ENCODE results near the gene AVPI1. TPM values are rescaled to one million over a fixed set of nuclear protein-coding genes. Genes with fewer than 3 reads are reported as not detected.
"Not testable (repeated sequence)": the region's sequence is repeated elsewhere in the genome, so short reads cannot be mapped to it uniquely, and the experiment has no call there.

Gene AVPI1
- total and polyA plus RNA-seq, 2 experiments from 2014 or later, result 7.4 to 7.6 TPM

GRCh38 chr10:97704341-97704740 lies 17.3 kb upstream of the AVPI1 start:
- H3K27ac Mint-ChIP-seq, result no peak overlapping the region
- H3K4me3 Mint-ChIP-seq, result no peak overlapping the region
- no peaks in the 10 kb centered on the region for H3K36me3 Mint-ChIP-seq (ENCODE audit: low read depth)
- no peak overlapping the region for H3K4me3 ChIP-seq
- ATAC-seq, result no peak
- DNase-seq (ENCODE audit: low spot score), result no peak
- H3K79me2 ChIP-seq (replicated peaks; ENCODE audit: insufficient read depth), result no peaks in the 10 kb centered on the region
- H3K27me3 Mint-ChIP-seq (ENCODE audit: insufficient read depth, low read depth, poor library complexity), result peaks cover 9% of the 10 kb centered on the region
- H3K9me2 ChIP-seq (ENCODE audit: insufficient read depth), result no peaks in the 10 kb centered on the region
- TF ChIP-seq NANOG (IDR thresholded peaks at IDR 0.05; ENCODE audit: borderline replicate concordance), result no peak
- H3K4me2 ChIP-seq, result no peak overlapping the region
- no peaks in the 10 kb centered on the region for H3K9me3 Mint-ChIP-seq
- H3K4me1 ChIP-seq (ENCODE audit: insufficient read depth), result peaks cover 1% of the 10 kb centered on the region; the same call in 1 of the 2 replicates
- peaks cover 8% of the 10 kb centered on the region for H3K4me1 Mint-ChIP-seq
- no peaks in the 10 kb centered on the region for H4K20me1 ChIP-seq (replicated peaks; ENCODE audit: insufficient read depth)
- H3K27me3 ChIP-seq (ENCODE audit: insufficient read depth), result no peaks in the 10 kb centered on the region
- H3K36me3 ChIP-seq (ENCODE audit: insufficient read depth), result no peaks in the 10 kb centered on the region
- no peak overlapping the region for H2AFZ ChIP-seq
- 0 out of 2 replicates have a peak, but pooled peaks cover 3% of the 10 kb centered on the region for H3F3A ChIP-seq (replicated peaks; ENCODE audit: low read depth)
- no peak overlapping the region for H3K27ac ChIP-seq (ENCODE audit: low read depth)

- no peak for TF ChIP-seq REST (IDR thresholded peaks at IDR 0.05; ENCODE audit: unreplicated experiment)
- no peak for TF ChIP-seq ZNF114 (CRISPR knock-in tag; IDR thresholded peaks at IDR 0.05)
- H3K36me3 Mint-ChIP-seq (ENCODE audit: low read depth), result no peaks in the 10 kb centered on the region
- DNase-seq (ENCODE audit: low spot score) (no peak), ATAC-seq (no peak)
- Histone ChIP-seq H3K4me3 (no peak overlapping the region), H3K27ac (ENCODE audit: low read depth) (no peak overlapping the region), H4K20me1 (replicated peaks; ENCODE audit: insufficient read depth) (no peaks in the 10 kb centered on the region), H3K36me3 (ENCODE audit: insufficient read depth) (no peaks in the 10 kb centered on the region), H3K4me2 (no peak overlapping the region), H2AFZ (no peak overlapping the region), H3K9me2 (ENCODE audit: insufficient read depth) (no peaks in the 10 kb centered on the region), H3F3A (replicated peaks; ENCODE audit: low read depth) (0 out of 2 replicates have a peak, but pooled peaks cover 3% of the 10 kb centered on the region), H3K79me2 (replicated peaks; ENCODE audit: insufficient read depth) (no peaks in the 10 kb centered on the region), H3K27me3 (ENCODE audit: insufficient read depth) (no peaks in the 10 kb centered on the region), H3K4me1 (ENCODE audit: insufficient read depth) (peaks cover 4% of the 10 kb centered on the region; the same call in 1 of the 2 replicates)
- H3K27me3 Mint-ChIP-seq (ENCODE audit: insufficient read depth, low read depth, poor library complexity), result peaks cover 6% of the 10 kb centered on the region
- H3K27ac Mint-ChIP-seq, result no peak overlapping the region
- no peaks in the 10 kb centered on the region for H3K9me3 Mint-ChIP-seq
- H3K4me1 Mint-ChIP-seq, result peaks cover 6% of the 10 kb centered on the region; the same call in 2 of the 3 replicates
- H3K4me3 Mint-ChIP-seq, result no peak overlapping the region
Measured at GRCh38 chr10:97703398-97704067, 16.5 kb upstream of the AVPI1 start.

GRCh38 chr10:97701438-97702069 lies 14.5 kb upstream of the AVPI1 start:
- H3K4me2 ChIP-seq, result no peak overlapping the region
- no peaks in the 10 kb centered on the region for H3K36me3 Mint-ChIP-seq (ENCODE audit: low read depth)
- TF ChIP-seq ZNF114 (CRISPR knock-in tag; IDR thresholded peaks at IDR 0.05) (no peak), CTCF (conservative IDR thresholded peaks at IDR 0.05; ENCODE audit: low read depth in 2 of 2) (peak; percentile 94 to 97)
- DNase-seq (ENCODE audit: low spot score) (peak; percentile 92), ATAC-seq (peak; percentile 94)
- no peak overlapping the region for H3K4me3 Mint-ChIP-seq
- no peak overlapping the region for H3K27ac ChIP-seq (ENCODE audit: low read depth)
- H3K79me2 ChIP-seq (replicated peaks; ENCODE audit: insufficient read depth), result no peaks in the 10 kb centered on the region
- H3K4me3 ChIP-seq, result no peak overlapping the region
- peaks cover 4% of the 10 kb centered on the region for H3K27me3 Mint-ChIP-seq (ENCODE audit: insufficient read depth, low read depth, poor library complexity)
- no peaks in the 10 kb centered on the region for H3K36me3 ChIP-seq (ENCODE audit: insufficient read depth)
- 0 out of 2 replicates have a peak, but pooled peaks cover 3% of the 10 kb centered on the region for H3F3A ChIP-seq (replicated peaks; ENCODE audit: low read depth)
- no peaks in the 10 kb centered on the region for H3K27me3 ChIP-seq (ENCODE audit: insufficient read depth)
- no peak overlapping the region for H3K27ac Mint-ChIP-seq
- H3K4me1 Mint-ChIP-seq, result peaks cover 6% of the 10 kb centered on the region; the same call in 2 of the 3 replicates
- H4K20me1 ChIP-seq (replicated peaks; ENCODE audit: insufficient read depth), result no peaks in the 10 kb centered on the region
- no peaks in the 10 kb centered on the region for H3K9me3 Mint-ChIP-seq
- H3K9me2 ChIP-seq (ENCODE audit: insufficient read depth), result no peaks in the 10 kb centered on the region
- peak overlapping the region; percentile 97 for H2AFZ ChIP-seq
- peaks cover 4% of the 10 kb centered on the region; the same call in 1 of the 2 replicates for H3K4me1 ChIP-seq (ENCODE audit: insufficient read depth)

- not testable (repeated sequence) for DNase-seq (ENCODE audit: low spot score); H2AFZ ChIP-seq; ATAC-seq; H3K36me3 ChIP-seq (ENCODE audit: insufficient read depth); H3K4me1 ChIP-seq (ENCODE audit: insufficient read depth); H3K4me3 ChIP-seq; H3K27me3 ChIP-seq (ENCODE audit: insufficient read depth); H3K4me3 Mint-ChIP-seq; H3F3A ChIP-seq (replicated peaks; ENCODE audit: low read depth); H3K79me2 ChIP-seq (replicated peaks; ENCODE audit: insufficient read depth); H3K27ac Mint-ChIP-seq; H3K4me2 ChIP-seq; H3K9me2 ChIP-seq (ENCODE audit: insufficient read depth); H3K9me3 Mint-ChIP-seq; H3K4me1 Mint-ChIP-seq; H4K20me1 ChIP-seq (replicated peaks; ENCODE audit: insufficient read depth); H3K27me3 Mint-ChIP-seq (ENCODE audit: insufficient read depth, low read depth, poor library complexity); H3K36me3 Mint-ChIP-seq (ENCODE audit: low read depth); H3K27ac ChIP-seq (ENCODE audit: low read depth)
Measured at GRCh38 chr10:97698072-97698655, 11.1 kb upstream of the AVPI1 start.

Data from GM23338 (cell line).